ENCODE results near the gene PLOD1. TPM values are rescaled to one million over a fixed set of nuclear protein-coding genes. Genes with fewer than 3 reads are reported as not detected.

The PLOD1 gene
- total and polyA plus RNA-seq, 9 donors, result 118 to 243 (median 179) TPM

DNA sequence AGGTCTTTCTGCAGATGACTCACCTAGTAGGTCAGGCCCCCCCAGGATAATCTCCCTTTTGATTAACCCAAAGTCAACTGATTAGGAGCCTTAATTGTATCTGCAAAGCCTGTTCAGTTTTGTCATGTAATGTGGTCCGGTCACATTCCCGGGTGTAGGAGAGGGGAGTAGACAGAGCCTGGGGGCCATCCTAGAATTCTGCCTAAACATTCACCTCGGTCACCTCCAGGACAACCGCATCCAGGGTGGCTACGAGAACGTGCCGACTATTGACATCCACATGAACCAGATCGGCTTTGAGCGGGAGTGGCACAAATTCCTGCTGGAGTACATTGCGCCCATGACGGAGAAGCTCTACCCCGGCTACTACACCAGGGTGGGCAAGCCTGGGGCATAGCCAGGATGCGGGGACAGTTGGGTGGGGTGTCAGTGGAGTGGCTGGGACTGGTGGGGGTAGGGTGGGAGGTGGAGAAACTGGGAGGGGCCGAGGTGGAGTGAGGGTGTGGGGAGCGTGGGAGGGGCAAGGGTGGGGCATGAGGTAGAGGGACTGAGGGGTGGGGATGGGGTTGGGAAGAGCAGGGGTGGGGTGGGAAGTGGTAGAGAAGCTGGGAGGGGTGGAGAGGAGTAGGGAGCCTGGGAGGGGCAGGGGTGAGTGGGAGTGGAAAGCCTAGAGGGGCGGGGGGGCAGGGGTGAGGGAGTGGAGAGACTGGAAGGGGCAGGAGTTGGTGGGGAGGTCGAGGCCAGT is 36.1 kb downstream of the PLOD1 start:
- WGBS (ENCODE audit: insufficient coverage), result 91% methylated on average over 11 of the region's 17 CpGs
- Histone ChIP-seq H3K27me3 (ENCODE audit: control insufficient read depth, insufficient read depth, low read length) (no peaks in the 10 kb centered on the region), H3K27ac (ENCODE audit: low read length) (no peak overlapping the region), H3K9me3 (replicated peaks; ENCODE audit: control insufficient read depth, low read depth, low read length) (no peaks in the 10 kb centered on the region), H3K4me1 (ENCODE audit: control insufficient read depth, insufficient read depth, low read length) (no peaks in the 10 kb centered on the region), H3K36me3 (ENCODE audit: control insufficient read depth, insufficient read depth, low read length) (peaks cover 76% of the 10 kb centered on the region), H3K4me3 (ENCODE audit: low read length) (no peak overlapping the region)
- DNase-seq, result no peak

DNA sequence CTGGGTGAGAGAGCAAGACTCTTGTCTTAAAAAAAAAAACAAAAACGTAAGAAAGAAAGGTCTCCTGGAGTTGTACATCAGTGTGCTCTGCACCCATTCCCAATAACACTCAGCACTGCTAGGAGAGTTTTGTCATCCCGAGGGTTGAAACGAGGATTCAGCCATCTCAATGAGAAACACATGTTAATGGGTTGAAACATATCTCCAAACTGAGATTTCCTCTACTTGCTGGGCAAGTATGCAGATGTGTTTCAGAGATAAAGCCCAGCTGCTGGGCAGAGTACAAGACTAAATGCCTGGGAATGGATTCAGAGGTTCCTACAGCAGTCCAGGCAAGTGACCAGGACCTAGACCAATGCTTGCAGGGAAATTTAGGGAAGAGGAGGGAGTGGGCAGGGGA is 43.1 kb downstream of the PLOD1 start:
- WGBS (ENCODE audit: insufficient coverage), result no CpG with 5 or more reads among the region's 3 CpGs
- Histone ChIP-seq H3K9me3 (replicated peaks; ENCODE audit: control insufficient read depth, low read depth, low read length) (no peaks in the 10 kb centered on the region), H3K36me3 (ENCODE audit: control insufficient read depth, insufficient read depth, low read length) (peaks cover 39% of the 10 kb centered on the region), H3K27ac (ENCODE audit: low read length) (no peak overlapping the region), H3K4me1 (ENCODE audit: control insufficient read depth, insufficient read depth, low read length) (peaks cover 21% of the 10 kb centered on the region), H3K27me3 (ENCODE audit: control insufficient read depth, insufficient read depth, low read length) (no peaks in the 10 kb centered on the region), H3K4me3 (ENCODE audit: low read length) (no peak overlapping the region)
- no peak for DNase-seq

DNA sequence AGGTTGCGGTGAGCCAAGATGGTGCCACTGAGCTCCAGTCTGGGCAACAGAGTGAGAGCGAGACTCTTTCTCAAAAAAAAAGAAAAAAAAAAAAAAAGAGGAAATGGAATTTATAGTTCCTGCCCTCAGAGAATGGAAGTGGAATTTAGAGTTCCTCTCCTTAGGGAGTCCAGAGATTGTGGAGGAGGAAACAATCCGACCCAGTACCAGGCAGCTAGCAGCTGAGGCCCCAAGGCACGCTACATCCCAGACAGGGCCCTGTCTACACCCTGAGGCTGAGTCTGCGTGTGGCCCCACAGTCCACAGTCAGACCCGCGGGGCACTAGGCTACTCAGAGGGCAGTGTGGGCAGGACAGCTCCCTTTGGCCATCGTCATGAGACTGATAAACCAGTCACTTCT is 43.8 kb downstream of the PLOD1 start:
- 75% methylated on average over 2 of the region's 8 CpGs for WGBS (ENCODE audit: insufficient coverage)
- Histone ChIP-seq H3K27ac (ENCODE audit: low read length) (no peak overlapping the region), H3K4me3 (ENCODE audit: low read length) (no peak overlapping the region), H3K27me3 (ENCODE audit: control insufficient read depth, insufficient read depth, low read length) (no peaks in the 10 kb centered on the region), H3K4me1 (ENCODE audit: control insufficient read depth, insufficient read depth, low read length) (peaks cover 21% of the 10 kb centered on the region), H3K9me3 (replicated peaks; ENCODE audit: control insufficient read depth, low read depth, low read length) (no peaks in the 10 kb centered on the region), H3K36me3 (ENCODE audit: control insufficient read depth, insufficient read depth, low read length) (peaks cover 39% of the 10 kb centered on the region)
- peak; percentile 36 for DNase-seq

DNA sequence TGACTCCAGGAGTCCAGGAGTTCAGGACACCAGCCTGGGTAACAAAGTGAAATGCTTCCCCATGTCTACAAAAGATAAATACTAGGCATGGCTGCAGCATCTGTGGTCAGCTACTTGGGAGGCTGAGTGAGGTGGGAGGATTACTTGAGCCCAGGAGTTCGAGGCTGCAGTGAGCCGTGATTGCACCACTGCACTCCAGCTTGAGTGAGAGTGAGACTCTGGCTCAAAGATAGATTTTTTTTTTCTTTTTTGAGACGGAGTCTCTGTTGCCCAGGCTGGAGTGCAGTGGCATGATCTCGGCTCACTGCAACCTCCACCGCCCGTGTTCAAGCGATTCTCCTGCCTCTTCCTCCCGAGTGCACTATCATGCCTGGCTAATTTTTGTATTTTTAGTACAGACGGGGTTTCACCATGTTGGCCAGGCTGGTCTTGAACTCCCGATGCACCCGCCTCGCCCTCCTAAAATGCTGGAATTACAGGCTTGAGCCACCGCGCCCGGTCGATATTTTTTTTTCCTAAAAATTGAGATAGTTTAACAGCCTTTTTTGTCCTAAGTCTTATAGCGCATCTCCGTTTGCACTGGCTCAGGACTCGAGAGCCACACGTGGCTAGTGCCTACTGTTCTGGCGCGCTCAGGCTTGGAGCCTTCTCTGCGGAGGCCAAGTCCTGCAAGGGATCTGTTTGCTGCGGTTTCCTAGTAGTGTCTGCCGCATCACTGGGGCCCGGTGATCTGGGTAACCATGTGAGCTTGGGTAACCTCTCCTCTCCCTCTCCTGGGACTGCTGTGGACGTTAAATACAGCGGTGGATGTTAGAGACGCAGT is 44.7 kb downstream of the PLOD1 start:
- Histone ChIP-seq H3K36me3 (ENCODE audit: control insufficient read depth, insufficient read depth, low read length) (peaks cover 40% of the 10 kb centered on the region), H3K4me3 (ENCODE audit: low read length) (peak overlapping the region; percentile 95), H3K9me3 (replicated peaks; ENCODE audit: control insufficient read depth, low read depth, low read length) (no peaks in the 10 kb centered on the region), H3K27ac (ENCODE audit: low read length) (peak overlapping the region; percentile 90), H3K4me1 (ENCODE audit: control insufficient read depth, insufficient read depth, low read length) (peaks cover 21% of the 10 kb centered on the region), H3K27me3 (ENCODE audit: control insufficient read depth, insufficient read depth, low read length) (no peaks in the 10 kb centered on the region)
- 42% methylated on average over 20 of the region's 29 CpGs for WGBS (ENCODE audit: insufficient coverage)
- DNase-seq, result no peak

DNA sequence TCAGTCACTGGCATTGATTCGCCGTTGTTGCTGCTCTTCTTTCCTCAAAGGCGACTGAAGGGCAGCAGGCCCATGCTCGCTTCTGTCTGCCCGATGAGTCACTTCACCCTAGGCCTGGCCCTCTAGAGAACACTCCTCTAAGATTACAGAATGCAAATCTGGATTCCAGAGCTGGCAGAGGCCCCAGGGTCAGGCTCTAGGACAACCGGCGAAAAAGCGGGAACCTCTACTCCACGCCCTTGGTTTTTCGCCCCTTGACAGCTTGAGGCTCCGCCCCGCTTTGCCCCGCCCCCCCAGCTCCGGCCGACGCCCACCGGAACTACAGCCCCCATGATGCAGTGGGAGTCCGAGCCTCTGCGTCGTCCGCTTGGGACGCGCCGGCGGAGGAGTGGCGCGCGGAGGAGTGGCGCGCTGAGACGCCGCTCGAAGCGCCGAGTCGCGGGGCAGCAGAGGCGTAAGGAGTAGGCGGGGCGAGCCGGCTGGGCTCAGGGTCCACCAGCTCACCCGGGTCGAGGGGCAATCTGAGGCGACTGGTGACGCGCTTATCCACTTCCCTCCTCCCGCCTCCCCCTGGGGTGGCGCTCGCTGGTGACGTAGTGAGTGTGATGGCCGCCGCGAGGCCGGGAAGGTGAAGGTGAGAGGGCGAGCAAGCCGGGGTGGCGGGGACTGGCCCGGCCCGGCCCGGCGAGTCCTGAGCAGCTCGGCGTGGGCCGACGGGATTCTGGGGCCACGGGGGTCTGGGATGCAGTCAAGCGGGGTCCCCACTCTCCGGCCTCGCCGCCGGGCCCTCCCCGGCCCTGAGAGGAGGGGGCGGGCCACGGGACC is 45.5 kb downstream of the PLOD1 start, which contains the start of gene MFN2:
MFN2 (plus strand) TSS at position 594 of the 825 bp plus-strand sequence. CDS start 8,725 bp downstream, outside the sequence.
- Histone ChIP-seq H3K4me1 (ENCODE audit: control insufficient read depth, insufficient read depth, low read length) (peaks cover 21% of the 10 kb centered on the region), H3K27ac (ENCODE audit: low read length) (peak within 1 kb of the TSS; percentile 90), H3K9me3 (replicated peaks; ENCODE audit: control insufficient read depth, low read depth, low read length) (no peaks in the 10 kb centered on the region), H3K27me3 (ENCODE audit: control insufficient read depth, insufficient read depth, low read length) (no peaks in the 10 kb centered on the region), H3K36me3 (ENCODE audit: control insufficient read depth, insufficient read depth, low read length) (peaks cover 40% of the 10 kb centered on the region), H3K4me3 (ENCODE audit: low read length) (peak within 1 kb of the TSS; percentile 95)
- under 1% methylated on average over 61 of the region's 74 CpGs for WGBS (ENCODE audit: insufficient coverage)
- peak; percentile 98 for DNase-seq

DNA sequence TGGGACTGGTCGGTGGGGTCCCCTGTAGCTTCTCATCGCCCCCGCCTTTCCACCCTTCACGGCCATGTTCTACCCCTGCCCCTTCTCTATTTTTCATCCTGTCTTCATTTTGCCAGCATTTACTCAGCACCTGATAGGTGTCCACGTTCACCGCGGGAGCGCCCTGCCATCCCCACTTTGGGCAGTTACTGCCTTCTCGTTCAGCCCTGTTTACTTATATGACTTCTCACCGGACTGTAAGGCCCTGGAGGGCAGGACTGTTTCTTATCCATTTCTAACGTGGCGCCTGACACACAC is 46.1 kb downstream of the PLOD1 start:
- H3K9me3 ChIP-seq (replicated peaks; ENCODE audit: control insufficient read depth, low read depth, low read length), result no peaks in the 10 kb centered on the region
- peak overlapping the region; percentile 90 for H3K27ac ChIP-seq (ENCODE audit: low read length)
- no peaks in the 10 kb centered on the region for H3K27me3 ChIP-seq (ENCODE audit: control insufficient read depth, insufficient read depth, low read length)
- H3K36me3 ChIP-seq (ENCODE audit: control insufficient read depth, insufficient read depth, low read length), result peaks cover 37% of the 10 kb centered on the region
- WGBS (ENCODE audit: insufficient coverage), result 0% methylated on average over 10 of the region's 12 CpGs
- H3K4me1 ChIP-seq (ENCODE audit: control insufficient read depth, insufficient read depth, low read length), result peaks cover 21% of the 10 kb centered on the region
- H3K4me3 ChIP-seq (ENCODE audit: low read length), result peak overlapping the region; percentile 95
- no peak for DNase-seq

DNA sequence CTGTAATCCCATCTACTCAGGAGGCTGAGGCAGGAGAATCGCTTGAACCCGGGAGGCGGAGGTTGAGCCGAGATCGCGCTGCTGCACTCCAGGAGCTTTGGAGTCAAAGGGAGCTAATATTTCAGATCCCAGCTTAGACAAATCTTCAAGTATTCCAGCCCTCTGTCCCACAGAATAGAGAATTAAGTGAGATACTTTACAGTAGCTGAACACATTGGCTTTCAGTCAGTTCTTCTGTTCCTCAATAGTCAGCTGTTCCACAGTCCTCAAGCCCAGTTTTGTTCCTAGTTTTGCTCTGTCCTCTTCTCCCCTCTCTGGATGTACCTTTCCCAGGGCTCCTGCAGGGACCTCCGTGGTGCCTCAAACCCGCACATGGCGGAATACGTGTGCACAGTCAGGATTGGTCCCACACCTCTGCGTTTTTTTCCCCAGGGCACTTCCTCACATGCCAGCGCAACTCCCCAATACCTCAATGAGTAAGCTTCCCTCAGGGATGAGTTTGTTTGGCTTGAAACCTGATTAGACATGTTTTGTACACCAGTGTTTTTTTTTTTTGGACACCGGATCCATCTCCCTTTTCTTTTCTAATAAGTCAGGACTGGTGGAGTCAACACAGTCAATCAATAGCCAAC is 47.0 kb downstream of the PLOD1 start:
- Histone ChIP-seq H3K4me3 (ENCODE audit: low read length) (no peak overlapping the region), H3K27ac (ENCODE audit: low read length) (no peak overlapping the region), H3K27me3 (ENCODE audit: control insufficient read depth, insufficient read depth, low read length) (no peaks in the 10 kb centered on the region), H3K4me1 (ENCODE audit: control insufficient read depth, insufficient read depth, low read length) (peaks cover 21% of the 10 kb centered on the region), H3K36me3 (ENCODE audit: control insufficient read depth, insufficient read depth, low read length) (peaks cover 42% of the 10 kb centered on the region), H3K9me3 (replicated peaks; ENCODE audit: control insufficient read depth, low read depth, low read length) (no peaks in the 10 kb centered on the region)
- WGBS (ENCODE audit: insufficient coverage), result 87% methylated on average over 9 of the region's 13 CpGs
- no peak for DNase-seq

DNA sequence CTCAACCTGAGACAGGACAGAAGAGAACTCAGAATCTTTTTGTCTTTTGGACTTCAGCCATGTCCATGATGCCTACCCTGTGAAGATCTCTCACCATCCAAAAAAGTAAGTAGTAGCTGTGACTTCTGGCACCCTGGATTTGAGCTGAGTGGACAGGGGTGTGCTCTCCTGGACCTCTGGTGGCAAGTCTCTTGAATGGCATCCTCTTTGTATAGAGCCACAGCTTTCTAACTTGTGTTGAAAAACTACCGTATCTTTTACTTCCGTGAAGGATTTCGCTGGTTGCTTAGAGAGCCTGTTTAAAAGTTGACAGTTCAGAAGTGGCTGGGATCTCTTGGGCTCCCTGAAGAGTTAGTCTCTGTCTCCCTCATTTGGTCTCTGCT is 47.5 kb downstream of the PLOD1 start:
- H3K27ac ChIP-seq (ENCODE audit: low read length), result no peak overlapping the region
- no peaks in the 10 kb centered on the region for H3K27me3 ChIP-seq (ENCODE audit: control insufficient read depth, insufficient read depth, low read length)
- H3K4me3 ChIP-seq (ENCODE audit: low read length), result no peak overlapping the region
- peaks cover 42% of the 10 kb centered on the region for H3K36me3 ChIP-seq (ENCODE audit: control insufficient read depth, insufficient read depth, low read length)
- DNase-seq, result no peak
- peaks cover 21% of the 10 kb centered on the region for H3K4me1 ChIP-seq (ENCODE audit: control insufficient read depth, insufficient read depth, low read length)
- WGBS (ENCODE audit: insufficient coverage), result 80% methylated on average over 1 of the region's 3 CpGs
- H3K9me3 ChIP-seq (replicated peaks; ENCODE audit: control insufficient read depth, low read depth, low read length), result no peaks in the 10 kb centered on the region

DNA sequence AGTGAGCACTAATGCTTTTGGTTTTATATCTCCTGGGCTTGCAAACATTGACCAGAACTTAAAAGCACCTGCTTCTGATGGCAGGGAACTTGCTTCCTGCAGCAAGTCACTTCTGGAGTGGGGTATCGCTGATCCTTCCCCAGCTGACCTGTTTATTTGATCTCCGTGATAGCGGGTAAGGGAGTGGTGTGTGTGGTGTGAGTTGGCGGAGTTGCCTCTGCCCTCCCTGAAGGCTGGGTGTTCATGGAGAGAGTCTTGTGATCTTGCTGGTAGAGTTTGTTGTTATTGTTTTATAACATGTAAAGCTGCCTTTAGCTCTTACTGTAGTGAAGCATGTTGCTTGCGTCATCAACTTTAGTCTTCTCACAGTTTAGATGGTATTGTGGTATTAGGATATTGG is 49.6 kb downstream of the PLOD1 start:
- no peaks in the 10 kb centered on the region for H3K9me3 ChIP-seq (replicated peaks; ENCODE audit: control insufficient read depth, low read depth, low read length)
- H3K36me3 ChIP-seq (ENCODE audit: control insufficient read depth, insufficient read depth, low read length), result peaks cover 45% of the 10 kb centered on the region
- no peak for DNase-seq
- H3K4me1 ChIP-seq (ENCODE audit: control insufficient read depth, insufficient read depth, low read length), result peaks cover 18% of the 10 kb centered on the region
- H3K27ac ChIP-seq (ENCODE audit: low read length), result no peak overlapping the region
- H3K4me3 ChIP-seq (ENCODE audit: low read length), result no peak overlapping the region
- H3K27me3 ChIP-seq (ENCODE audit: control insufficient read depth, insufficient read depth, low read length), result no peaks in the 10 kb centered on the region
- WGBS (ENCODE audit: insufficient coverage), result 95% methylated on average over 3 of the region's 5 CpGs
